Osteoblast (primary cell): ENCODE measurements around the gene PRODH2. TPM values are rescaled to one million over a fixed set of nuclear protein-coding genes. Genes with fewer than 3 reads are reported as not detected.

ENCODE experiments used
- DNase-seq: peaks from one replicate; pipeline ENCODE4 v3.0.0; 2011; ENCODE audit warnings: low spot score, mixed read lengths; ENCODE audit not compliant: insufficient read length; ENCODE audit errors: missing footprints
- H2AFZ ChIP-seq: 2 replicates; pipeline ENCODE4 v1.6.0; 2011; ENCODE audit warnings: mild to moderate bottlenecking, low read length
- H3K27ac ChIP-seq: 2 replicates; pipeline ENCODE4 v1.5.1; 2011; ENCODE audit warnings: mild to moderate bottlenecking, low read depth, low read length, moderate library complexity
- H3K27me3 ChIP-seq: 2 replicates; pipeline ENCODE4 v1.6.0; 2012; ENCODE audit warnings: mild to moderate bottlenecking, control low read depth, inconsistent platforms, low read length, moderate library complexity; ENCODE audit not compliant: insufficient read depth
- H3K36me3 ChIP-seq: 2 replicates; pipeline ENCODE4 v1.5.1; 2011; ENCODE audit warnings: mild to moderate bottlenecking, low read length, control low read depth, moderate library complexity; ENCODE audit not compliant: insufficient read depth
- H3K4me1 ChIP-seq: 2 replicates; pipeline ENCODE4 v1.5.1; 2011; ENCODE audit warnings: mild to moderate bottlenecking, low read length, control low read depth, moderate library complexity; ENCODE audit not compliant: insufficient read depth
- H3K4me2 ChIP-seq: 2 replicates; pipeline ENCODE4 v1.6.0; 2011; ENCODE audit warnings: mild to moderate bottlenecking, low read length; ENCODE audit not compliant: insufficient read depth
- H3K4me3 ChIP-seq: fragments of 200-600 bp; sonication (generic); 3 replicates; pipeline ENCODE4 v1.5.1; 2012; ENCODE audit warnings: mild to moderate bottlenecking, low read length, inconsistent platforms; ENCODE audit not compliant: insufficient read depth
- H3K79me2 ChIP-seq: 2 replicates; pipeline ENCODE4 v1.6.0; 2012; ENCODE audit warnings: mild to moderate bottlenecking, low read length, control low read depth, inconsistent platforms; ENCODE audit not compliant: insufficient read depth
- H3K9me3 ChIP-seq: 2 replicates; pipeline ENCODE4 v1.5.1; 2011; ENCODE audit warnings: low read depth, low read length, control low read depth
- H4K20me1 ChIP-seq: 2 replicates; pipeline ENCODE4 v1.6.0; 2012; ENCODE audit warnings: mild to moderate bottlenecking, low read length, control low read depth; ENCODE audit not compliant: insufficient read depth
- CTCF ChIP-seq: IDR thresholded peaks from 2 replicates; pipeline ENCODE4 v1.5.1; 2011; ENCODE audit warnings: mild to moderate bottlenecking, low read depth, low read length, moderate library complexity; ENCODE audit errors: extremely low read depth
- total RNA-seq: library from RNA; depleted of rRNA; stranded (reverse); fragments of >200 nt; gene quantifications from 2 replicates; pipeline ENCODE4 v1.2.3, GENCODE V29; 2012

The PRODH2 gene
- total RNA-seq, 1 donor: not detected

DNA sequence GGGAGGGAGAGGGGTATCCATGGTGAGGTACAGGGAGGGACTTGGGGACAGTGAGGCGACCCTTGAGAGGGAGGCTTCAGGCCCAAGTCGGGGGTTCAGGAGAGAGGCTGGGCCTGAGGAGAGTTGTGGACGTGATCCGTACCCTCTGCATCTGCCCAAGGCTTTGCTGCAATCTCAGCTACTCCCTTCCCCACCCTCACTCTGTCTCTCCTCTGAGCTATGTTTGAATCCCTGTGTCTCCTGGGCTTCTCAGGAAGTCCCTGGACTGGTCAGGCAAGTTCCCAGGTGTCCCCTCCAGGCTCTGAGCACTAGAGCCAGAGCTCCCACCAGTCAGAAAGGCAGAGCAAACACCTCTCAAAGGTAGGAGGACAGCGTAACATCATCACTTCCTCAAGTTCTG is 62.5 kb downstream of the PRODH2 start:
- Histone ChIP-seq H3K79me2 (peaks cover 37% of the 10 kb centered on the region), H3K4me2 (peak overlapping the region; percentile 36)
- no peak for TF ChIP-seq CTCF

More for the DNA sequence above, 62.5 kb downstream of the PRODH2 start:
- H3K36me3 ChIP-seq: peaks cover 35% of the 10 kb centered on the region
- H3K9me3 ChIP-seq: no peaks in the 10 kb centered on the region
- H3K27me3 ChIP-seq: no peaks in the 10 kb centered on the region
- H2AFZ ChIP-seq: no peak overlapping the region
- no peak for DNase-seq
- peaks cover 8% of the 10 kb centered on the region for H4K20me1 ChIP-seq
- H3K4me1 ChIP-seq: peaks cover 24% of the 10 kb centered on the region
- no peak overlapping the region for H3K27ac ChIP-seq
- H3K4me3 ChIP-seq: no peak overlapping the region

Other genes starting within 250 kb of the PRODH2 start
- not detected in 2 replicates for gene ATP4A, start 249.2 kb downstream of the PRODH2 start, total RNA-seq
- gene PMIS2, start 226.7 kb downstream of the PRODH2 start, total RNA-seq: not detected in 2 replicates
- gene HAUS5, start 200.1 kb downstream of the PRODH2 start, total RNA-seq: 3.2 and 4.7 TPM in 2 replicates
- gene RBM42, start 183.8 kb downstream of the PRODH2 start, total RNA-seq: 36.2 and 45.2 TPM in 2 replicates
- gene ETV2, start 171.1 kb downstream of the PRODH2 start, total RNA-seq: 0.29 and 0.36 TPM in 2 replicates
- 123 and 185 TPM in 2 replicates for gene COX6B1, start 164.5 kb downstream of the PRODH2 start, total RNA-seq
- not detected in 2 replicates for gene UPK1A, start 146.3 kb downstream of the PRODH2 start, total RNA-seq
- gene ZBTB32, start 108.3 kb downstream of the PRODH2 start, total RNA-seq: not detected in 2 replicates
- gene KMT2B, start 94.8 kb downstream of the PRODH2 start, total RNA-seq: 6.5 and 6.8 TPM in 2 replicates
- 0.72 and 0.88 TPM in 2 replicates for gene IGFLR1, start 70.4 kb downstream of the PRODH2 start, total RNA-seq
- 5.8 and 8.8 TPM in 2 replicates for gene U2AF1L4, start 67.4 kb downstream of the PRODH2 start, total RNA-seq
- gene PSENEN, start 67.2 kb downstream of the PRODH2 start, total RNA-seq: 8.8 and 11.6 TPM in 2 replicates
- 9.0 and 13.6 TPM in 2 replicates for gene LIN37, start 64.3 kb downstream of the PRODH2 start, total RNA-seq
- 9.1 and 14.5 TPM in 2 replicates for gene HSPB6, start 55.8 kb downstream of the PRODH2 start, total RNA-seq
- gene PROSER3, start 54.7 kb downstream of the PRODH2 start, total RNA-seq: 5.8 and 6.2 TPM in 2 replicates
- gene ARHGAP33, start 37.3 kb downstream of the PRODH2 start, total RNA-seq: 2.2 and 2.4 TPM in 2 replicates
- gene NPHS1, start 39.7 kb upstream of the PRODH2 start, total RNA-seq: not detected in 2 replicates
- not detected in 2 replicates for gene KIRREL2, start 44.1 kb upstream of the PRODH2 start, total RNA-seq
- gene APLP1, start 55.7 kb upstream of the PRODH2 start, total RNA-seq: 2.1 and 3.6 TPM in 2 replicates
- 4.4 and 5.8 TPM in 2 replicates for gene NFKBID, start 87.7 kb upstream of the PRODH2 start, total RNA-seq
- gene HCST, start 89.7 kb upstream of the PRODH2 start, total RNA-seq: 0.36 and 1.5 TPM in 2 replicates
- 0.36 TPM in 1 of 2 replicates, not detected in the other for gene TYROBP, start 95.5 kb upstream of the PRODH2 start, total RNA-seq
- gene LRFN3, start 123.5 kb upstream of the PRODH2 start, total RNA-seq: 4.4 and 6.9 TPM in 2 replicates
- gene SDHAF1, start 182.3 kb upstream of the PRODH2 start, total RNA-seq: 15.3 and 21.0 TPM in 2 replicates
- gene SYNE4, start 196.0 kb upstream of the PRODH2 start, total RNA-seq: under 0.01 TPM in 1 of 2 replicates, not detected in the other
- gene ALKBH6, start 201.4 kb upstream of the PRODH2 start, total RNA-seq: 8.3 and 12.3 TPM in 2 replicates
- gene CLIP3, start 220.0 kb upstream of the PRODH2 start, total RNA-seq: 13.4 and 21.2 TPM in 2 replicates
- 3.2 and 5.1 TPM in 2 replicates for gene THAP8, start 241.4 kb upstream of the PRODH2 start, total RNA-seq
- 1.4 and 1.8 TPM in 2 replicates for gene WDR62, start 242.1 kb upstream of the PRODH2 start, total RNA-seq